ENCODE data around the gene PPP1R12B. TPM values are rescaled to one million over a fixed set of nuclear protein-coding genes. Genes with fewer than 3 reads are reported as not detected.
"Not testable (repeated sequence)": the region's sequence is repeated elsewhere in the genome, so short reads cannot be mapped to it uniquely, and the experiment has no call there.

The PPP1R12B gene
- total RNA-seq, 2 experiments from 2014 or later: 19.1 to 23.5 TPM

GRCh38 chr1:202381867-202382266 lies 33.4 kb downstream of the PPP1R12B start:
- POLR2A ChIA-PET: interaction anchor here (0.6 to 0.8 kb wide), 3 partner anchors 15 to 42 kb away, joined by 3 read pairs; no protein-coding TSS in a partner anchor
- DNase-seq (ENCODE audit: low spot score); H3K79me2 ChIP-seq (ENCODE audit: insufficient read depth, low read depth, low read length); H3K4me2 ChIP-seq (ENCODE audit: low read length); CTCF ChIA-PET (ENCODE audit: unreplicated experiment); H3K9me2 ChIP-seq (ENCODE audit: insufficient read depth, low read length); H2AFZ ChIP-seq (ENCODE audit: low read length); H3K4me3 ChIP-seq (ENCODE audit: low read depth, low read length, poor library complexity, severe bottlenecking); intact Hi-C loops (cut with micrococcal nuclease; ENCODE audit: unreplicated experiment); H4K20me1 ChIP-seq (ENCODE audit: insufficient read depth, low read length); H3K9me3 ChIP-seq (ENCODE audit: low read length); H3K27ac ChIP-seq (ENCODE audit: low read depth, low read length, poor library complexity, severe bottlenecking); BruUV-seq (replicated peaks); H3K4me1 ChIP-seq (ENCODE audit: insufficient read depth, low read length, poor library complexity, severe bottlenecking); H3K36me3 ChIP-seq (ENCODE audit: insufficient read depth, low read length): not testable (repeated sequence)

- H3K4me3 ChIP-seq (ENCODE audit: low read depth, low read length, poor library complexity, severe bottlenecking); H3K36me3 ChIP-seq (ENCODE audit: insufficient read depth, low read length); H3K79me2 ChIP-seq (ENCODE audit: insufficient read depth, low read depth, low read length); BruUV-seq (replicated peaks); H3K9me3 ChIP-seq (ENCODE audit: low read length); H3K4me1 ChIP-seq (ENCODE audit: insufficient read depth, low read length, poor library complexity, severe bottlenecking); H4K20me1 ChIP-seq (ENCODE audit: insufficient read depth, low read length); H3K27ac ChIP-seq (ENCODE audit: low read depth, low read length, poor library complexity, severe bottlenecking); H3K4me2 ChIP-seq (ENCODE audit: low read length); DNase-seq (ENCODE audit: low spot score); POLR2A ChIA-PET; H3K9me2 ChIP-seq (ENCODE audit: insufficient read depth, low read length); H2AFZ ChIP-seq (ENCODE audit: low read length); CTCF ChIA-PET (ENCODE audit: unreplicated experiment); intact Hi-C loops (cut with micrococcal nuclease; ENCODE audit: unreplicated experiment): not testable (repeated sequence)
These were observed 47.3 kb downstream of the PPP1R12B start for GRCh38 chr1:202395831-202396230.

- intact Hi-C loops (cut with micrococcal nuclease; ENCODE audit: unreplicated experiment): no loop called here
- H3K4me2 ChIP-seq (ENCODE audit: low read length): no peak overlapping the region
- no peak overlapping the region for H3K4me3 ChIP-seq (ENCODE audit: low read depth, low read length, poor library complexity, severe bottlenecking)
- no peak overlapping the region for H3K27ac ChIP-seq (ENCODE audit: low read depth, low read length, poor library complexity, severe bottlenecking)
- no peaks in the 10 kb centered on the region for H3K9me2 ChIP-seq (ENCODE audit: insufficient read depth, low read length)
- no peaks in the 10 kb centered on the region for H3K4me1 ChIP-seq (ENCODE audit: insufficient read depth, low read length, poor library complexity, severe bottlenecking)
- no peak for TF ChIP-seq CTCF (conservative IDR thresholded peaks at IDR 0.05; ENCODE audit: low read length)
- no peak for TF ChIP-seq EZH2phosphoT487 (IDR thresholded peaks at IDR 0.05; ENCODE audit: borderline replicate concordance, low read depth, low read length)
- no peaks in the 10 kb centered on the region for H3K9me3 ChIP-seq (ENCODE audit: low read length)
- no peaks in the 10 kb centered on the region for H3K79me2 ChIP-seq (ENCODE audit: insufficient read depth, low read depth, low read length)
- DNase-seq (ENCODE audit: low spot score): no peak
- no peak overlapping the region for H2AFZ ChIP-seq (ENCODE audit: low read length)
- BruUV-seq (replicated peaks): no TSS peak
- POLR2A ChIA-PET: no interaction called here
- no peaks in the 10 kb centered on the region for H3K36me3 ChIP-seq (ENCODE audit: insufficient read depth, low read length)
- CTCF ChIA-PET (ENCODE audit: unreplicated experiment): no interaction called here
- no peaks in the 10 kb centered on the region for H4K20me1 ChIP-seq (ENCODE audit: insufficient read depth, low read length)
These were observed 48.8 kb downstream of the PPP1R12B start for GRCh38 chr1:202397256-202397655.

- POLR2A ChIA-PET: interaction anchor here (0.8 kb wide), 1 partner anchor 20 kb away, joined by 3 read pairs; no protein-coding TSS in a partner anchor
These were observed 49.9 kb downstream of the PPP1R12B start for GRCh38 chr1:202398439-202398838.

GRCh38 chr1:202401771-202402170 lies 53.3 kb downstream of the PPP1R12B start:
- CTCF ChIA-PET (ENCODE audit: unreplicated experiment); H3K4me2 ChIP-seq (ENCODE audit: low read length); H3K79me2 ChIP-seq (ENCODE audit: insufficient read depth, low read depth, low read length); DNase-seq (ENCODE audit: low spot score); H3K9me3 ChIP-seq (ENCODE audit: low read length); BruUV-seq (replicated peaks); H3K4me3 ChIP-seq (ENCODE audit: low read depth, low read length, poor library complexity, severe bottlenecking); H3K27ac ChIP-seq (ENCODE audit: low read depth, low read length, poor library complexity, severe bottlenecking); H3K4me1 ChIP-seq (ENCODE audit: insufficient read depth, low read length, poor library complexity, severe bottlenecking); POLR2A ChIA-PET; H3K36me3 ChIP-seq (ENCODE audit: insufficient read depth, low read length); H2AFZ ChIP-seq (ENCODE audit: low read length); intact Hi-C loops (cut with micrococcal nuclease; ENCODE audit: unreplicated experiment); H3K9me2 ChIP-seq (ENCODE audit: insufficient read depth, low read length); H4K20me1 ChIP-seq (ENCODE audit: insufficient read depth, low read length): not testable (repeated sequence)

More at GRCh38 chr1:202398439-202398838, 49.9 kb downstream of the PPP1R12B start:
- H3K79me2 ChIP-seq (ENCODE audit: insufficient read depth, low read depth, low read length); H3K27ac ChIP-seq (ENCODE audit: low read depth, low read length, poor library complexity, severe bottlenecking); intact Hi-C loops (cut with micrococcal nuclease; ENCODE audit: unreplicated experiment); DNase-seq (ENCODE audit: low spot score); H2AFZ ChIP-seq (ENCODE audit: low read length); H3K4me2 ChIP-seq (ENCODE audit: low read length); BruUV-seq (replicated peaks); H3K4me1 ChIP-seq (ENCODE audit: insufficient read depth, low read length, poor library complexity, severe bottlenecking); H3K36me3 ChIP-seq (ENCODE audit: insufficient read depth, low read length); H3K9me3 ChIP-seq (ENCODE audit: low read length); CTCF ChIA-PET (ENCODE audit: unreplicated experiment); H3K4me3 ChIP-seq (ENCODE audit: low read depth, low read length, poor library complexity, severe bottlenecking); H3K9me2 ChIP-seq (ENCODE audit: insufficient read depth, low read length); H4K20me1 ChIP-seq (ENCODE audit: insufficient read depth, low read length): not testable (repeated sequence)

GRCh38 chr1:202403381-202403780 lies 54.9 kb downstream of the PPP1R12B start:
- H3K4me1 ChIP-seq (ENCODE audit: insufficient read depth, low read length, poor library complexity, severe bottlenecking); H3K9me3 ChIP-seq (ENCODE audit: low read length); H4K20me1 ChIP-seq (ENCODE audit: insufficient read depth, low read length); H3K4me2 ChIP-seq (ENCODE audit: low read length); DNase-seq (ENCODE audit: low spot score); H3K36me3 ChIP-seq (ENCODE audit: insufficient read depth, low read length); BruUV-seq (replicated peaks); intact Hi-C loops (cut with micrococcal nuclease; ENCODE audit: unreplicated experiment); H3K9me2 ChIP-seq (ENCODE audit: insufficient read depth, low read length); H3K4me3 ChIP-seq (ENCODE audit: low read depth, low read length, poor library complexity, severe bottlenecking); H2AFZ ChIP-seq (ENCODE audit: low read length); H3K79me2 ChIP-seq (ENCODE audit: insufficient read depth, low read depth, low read length); H3K27ac ChIP-seq (ENCODE audit: low read depth, low read length, poor library complexity, severe bottlenecking); CTCF ChIA-PET (ENCODE audit: unreplicated experiment); POLR2A ChIA-PET: not testable (repeated sequence)

Measured in OCI-LY7 (cell line).